DOHH2 (cell line): ENCODE measurements around the gene LRP2.

Experiments used
- EZH2phosphoT487 ChIP-seq: fragments of 200-600 bp; sonication (generic); IDR thresholded peaks from 2 replicates; pipeline ENCODE4 v1.6.1; 2017; ENCODE audit warnings: borderline replicate concordance, mild to moderate bottlenecking, antibody characterized with exemption, low read length, moderate library complexity, mixed read lengths
- TF ChIP-seq, protein P1 (sequence below): fragments of 200-600 bp; sonication (generic); IDR thresholded peaks from one replicate; pipeline ENCODE4 v1.5.1; 2014; ENCODE audit warnings: antibody characterized with exemption, mild to moderate bottlenecking, low read depth, low read length; ENCODE audit not compliant: poor library complexity, severe bottlenecking

GRCh38 chr2:169302364-169302763 lies 60.0 kb downstream of the LRP2 start:
- TF ChIP-seq, protein P1, sequence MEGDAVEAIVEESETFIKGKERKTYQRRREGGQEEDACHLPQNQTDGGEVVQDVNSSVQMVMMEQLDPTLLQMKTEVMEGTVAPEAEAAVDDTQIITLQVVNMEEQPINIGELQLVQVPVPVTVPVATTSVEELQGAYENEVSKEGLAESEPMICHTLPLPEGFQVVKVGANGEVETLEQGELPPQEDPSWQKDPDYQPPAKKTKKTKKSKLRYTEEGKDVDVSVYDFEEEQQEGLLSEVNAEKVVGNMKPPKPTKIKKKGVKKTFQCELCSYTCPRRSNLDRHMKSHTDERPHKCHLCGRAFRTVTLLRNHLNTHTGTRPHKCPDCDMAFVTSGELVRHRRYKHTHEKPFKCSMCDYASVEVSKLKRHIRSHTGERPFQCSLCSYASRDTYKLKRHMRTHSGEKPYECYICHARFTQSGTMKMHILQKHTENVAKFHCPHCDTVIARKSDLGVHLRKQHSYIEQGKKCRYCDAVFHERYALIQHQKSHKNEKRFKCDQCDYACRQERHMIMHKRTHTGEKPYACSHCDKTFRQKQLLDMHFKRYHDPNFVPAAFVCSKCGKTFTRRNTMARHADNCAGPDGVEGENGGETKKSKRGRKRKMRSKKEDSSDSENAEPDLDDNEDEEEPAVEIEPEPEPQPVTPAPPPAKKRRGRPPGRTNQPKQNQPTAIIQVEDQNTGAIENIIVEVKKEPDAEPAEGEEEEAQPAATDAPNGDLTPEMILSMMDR: no peak
- no peak for TF ChIP-seq EZH2phosphoT487
